ENCODE results near the gene GGT6. TPM values are rescaled to one million over a fixed set of nuclear protein-coding genes. Genes with fewer than 3 reads are reported as not detected.

GGT6 gene
- total and polyA plus RNA-seq, 2 of the 13 experiments (the other 11 are each of a cell fraction or from before 2014, with no cell fraction given) = 0.16 to 0.80 TPM

- in situ Hi-C loops (cut with HindIII; ENCODE audit: extremely low pct_ligation_motif_present, low pct_unique_long_range_greater_than_20kb) (no loop called here), intact Hi-C loops (cut with micrococcal nuclease; ENCODE audit: unreplicated experiment) (no loop called here)
- ATAC-seq (no peak), DNase-seq (ENCODE audit: low spot score) (no peak), FAIRE-seq (no peak)
- Histone ChIP-seq H3K4me3 (replicated peaks in 1 of 3; ENCODE audit: insufficient read depth in 1 of 3, low read depth in 2 of 3, low read length in 3 of 3) (no peak overlapping the region), H3K4me2 (ENCODE audit: low read depth, low read length) (no peak overlapping the region), H3K36me3 (replicated peaks in 1 of 2; ENCODE audit: control insufficient read depth in 1 of 2, insufficient read depth in 2 of 2, low read length in 2 of 2) (no peaks in the 10 kb centered on the region), H3K27me3 (ENCODE audit: control insufficient read depth in 1 of 2, insufficient read depth in 2 of 2, low read length in 2 of 2) (peaks cover 4 to 75% of the 10 kb centered on the region in 2 experiments), H3K79me2 (ENCODE audit: insufficient read depth, low read length) (no peaks in the 10 kb centered on the region), H2AFZ (ENCODE audit: low read length) (no peak overlapping the region), H3K9ac (ENCODE audit: insufficient read depth, low read depth, low read length) (no peak overlapping the region), H3K9me3 (ENCODE audit: low read length) (no peaks in the 10 kb centered on the region), H3K27ac (ENCODE audit: extremely low read length, insufficient read depth, low read length) (no peak overlapping the region), H4K20me1 (ENCODE audit: insufficient read depth, low read length) (no peaks in the 10 kb centered on the region), H3K4me1 (ENCODE audit: insufficient read depth, low read length) (peaks cover 15% of the 10 kb centered on the region)
- BruUV-seq (replicated peaks) = no TSS peak
- WGBS (ENCODE audit: low lambda C conversion rate) = 30% methylated on average over 6 of the region's 6 CpGs
- ChIA-PET CTCF (ENCODE audit: low intra/inter-chr PET ratio, low total read pairs) (no interaction called here), POLR2A (no interaction called here)
- TF ChIP-seq KLF15 (CRISPR knock-in tag; IDR thresholded peaks at IDR 0.05; ENCODE audit: borderline replicate concordance) (no peak), ZBTB33 (CRISPR knock-in tag; IDR thresholded peaks at IDR 0.05) (no peak), ZNF572 (CRISPR knock-in tag; IDR thresholded peaks at IDR 0.05) (no peak), STAT5B (CRISPR knock-in tag; IDR thresholded peaks at IDR 0.05) (no peak), CEBPZ (IDR thresholded peaks at IDR 0.05; ENCODE audit: low read length) (no peak), POLR2A (IDR thresholded peaks at IDR 0.05; ENCODE audit: insufficient read depth in 1 of 2, low read depth in 2 of 2, low read length in 2 of 2) (no peak), ZMYM2 (CRISPR knock-in tag; IDR thresholded peaks at IDR 0.05) (no peak), NCOA5 (CRISPR knock-in tag; IDR thresholded peaks at IDR 0.05) (no peak), AHDC1 (CRISPR knock-in tag; IDR thresholded peaks at IDR 0.05; ENCODE audit: borderline replicate concordance) (no peak), RFXANK (CRISPR knock-in tag; IDR thresholded peaks at IDR 0.05) (no peak)
Observed at GRCh38 chr17:4522661-4523060, 37.7 kb downstream of the GGT6 start.
